NCI-H128 (cell line): ENCODE measurements around the gene SURF1.
A peak's percentile ranks its signal among the peaks of the same experiment; 100 is the strongest.
"Not testable (repeated sequence)": the region's sequence is repeated elsewhere in the genome, so short reads cannot be mapped to it uniquely, and the experiment has no call there.

Experiments
- DNase-seq: peaks from one replicate; lab custom pipeline; 2025; ENCODE audit not compliant: unreplicated experiment; lab: John Stamatoyannopoulos, UW

The SURF1 gene

GRCh38 chr9:133356391-133357091, at the start of gene SURF1, which contains the start of gene SURF2:
Gene SURF1, minus strand, starts transcription at chr9:133356487. Its CDS starts 34 bp downstream, at chr9:133356453.
Gene SURF2, plus strand, starts transcription at chr9:133356550. Its CDS starts 43 bp downstream, at chr9:133356593.
- DNase-seq: peak; percentile 65

- DNase-seq: no peak
These were observed 49.5 kb upstream of the SURF1 start for GRCh38 chr9:133405508-133406438.

GRCh38 chr9:133404454-133405002, 48.2 kb upstream of the SURF1 start:
- DNase-seq: no peak

GRCh38 chr9:133403766-133404453, 47.6 kb upstream of the SURF1 start:
- DNase-seq: peak; percentile 25

GRCh38 chr9:133402689-133403088, 46.4 kb upstream of the SURF1 start:
- DNase-seq: no peak

GRCh38 chr9:133401588-133401987, 45.3 kb upstream of the SURF1 start:
- DNase-seq: no peak

GRCh38 chr9:133400292-133400691, 44.0 kb upstream of the SURF1 start:
- no peak for DNase-seq

- DNase-seq: no peak
These were observed 41.6 kb upstream of the SURF1 start for GRCh38 chr9:133397895-133398294.

- DNase-seq: no peak
These were observed 41.1 kb upstream of the SURF1 start for GRCh38 chr9:133397370-133397769.

- DNase-seq: no peak
These were observed 40.7 kb upstream of the SURF1 start for GRCh38 chr9:133396952-133397351.

- DNase-seq: no peak
These were observed 38.5 kb upstream of the SURF1 start for GRCh38 chr9:133394687-133395271.

GRCh38 chr9:133393399-133393798, 37.1 kb upstream of the SURF1 start:
- DNase-seq: no peak

GRCh38 chr9:133392308-133392707, 36.0 kb upstream of the SURF1 start:
- not testable (repeated sequence) for DNase-seq

GRCh38 chr9:133391449-133391848, 35.2 kb upstream of the SURF1 start:
- not testable (repeated sequence) for DNase-seq

GRCh38 chr9:133390713-133391112, 34.4 kb upstream of the SURF1 start:
- DNase-seq: no peak

- DNase-seq: no peak
These were observed 33.3 kb upstream of the SURF1 start for GRCh38 chr9:133389562-133389961.

- no peak for DNase-seq
These were observed 32.8 kb upstream of the SURF1 start for GRCh38 chr9:133389025-133389557.

GRCh38 chr9:133387680-133388079, 31.4 kb upstream of the SURF1 start:
- DNase-seq: no peak

- DNase-seq: no peak
These were observed 30.1 kb upstream of the SURF1 start for GRCh38 chr9:133386338-133386737.

GRCh38 chr9:133385452-133385851, 29.2 kb upstream of the SURF1 start:
- DNase-seq: no peak
